GM19463 (cell line): ENCODE measurements around the gene ADGRE1.

Experiments
- ATAC-seq: cut with Tn5 transposase; IDR thresholded peaks from one replicate; pipeline ENCODE4 v1.9.1; 2021; ENCODE audit warnings: mild to moderate bottlenecking, moderate library complexity; ENCODE audit not compliant: unreplicated experiment

Gene ADGRE1

DNA sequence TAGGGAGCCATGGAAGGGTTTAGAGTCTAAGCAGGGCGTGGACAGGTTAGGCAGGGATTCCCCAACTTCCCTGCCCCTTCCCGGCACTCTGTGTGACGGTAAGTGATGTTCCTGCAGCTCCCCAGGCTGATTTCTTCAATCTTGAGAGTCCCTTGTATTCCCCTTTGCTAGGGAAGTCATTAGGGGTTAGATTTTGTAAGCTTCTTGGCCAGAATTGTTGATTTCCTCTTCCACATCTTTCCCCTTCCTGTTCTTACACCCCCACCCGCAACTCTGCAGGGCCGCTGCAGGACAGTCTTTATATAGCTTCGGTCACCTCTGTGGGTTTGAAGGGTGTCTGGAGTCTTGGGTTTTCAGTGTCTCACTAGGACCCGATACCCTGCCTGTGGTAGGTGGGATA, 10.6 kb upstream of the ADGRE1 start:
- ATAC-seq: no peak

GRCh38 chr19:6877766-6878165, 9.6 kb upstream of the ADGRE1 start:
- ATAC-seq: no peak

DNA sequence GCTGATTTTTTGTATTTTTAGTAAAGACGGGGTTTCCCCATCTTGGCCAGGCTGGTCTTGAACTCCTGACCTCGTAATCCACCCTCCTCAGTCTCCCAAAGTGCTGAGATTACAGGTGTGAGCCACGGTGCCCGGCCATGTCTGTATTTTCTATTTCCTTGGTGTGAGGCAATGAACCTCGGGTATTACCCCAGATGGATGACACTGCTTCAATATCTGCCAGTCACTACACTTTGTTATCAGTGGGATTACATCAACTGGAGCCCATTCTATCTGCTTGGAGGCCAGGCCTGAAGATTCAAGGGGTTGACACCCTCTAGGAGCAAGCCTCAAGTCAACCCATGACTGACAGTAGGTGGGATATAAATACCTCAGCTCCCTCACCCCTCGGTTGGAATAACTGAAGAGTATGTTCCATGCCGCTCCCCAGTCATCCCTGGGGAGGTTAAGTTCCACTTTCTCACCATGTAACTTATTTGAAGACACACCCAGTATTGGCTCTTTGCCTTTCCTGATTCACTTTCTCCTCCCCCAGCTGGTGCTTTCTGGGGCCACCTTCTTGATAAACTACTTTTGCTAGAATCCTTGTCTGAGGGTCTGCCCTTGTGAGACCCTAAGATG, 992 bp upstream of the ADGRE1 start:
- ATAC-seq: no peak

DNA sequence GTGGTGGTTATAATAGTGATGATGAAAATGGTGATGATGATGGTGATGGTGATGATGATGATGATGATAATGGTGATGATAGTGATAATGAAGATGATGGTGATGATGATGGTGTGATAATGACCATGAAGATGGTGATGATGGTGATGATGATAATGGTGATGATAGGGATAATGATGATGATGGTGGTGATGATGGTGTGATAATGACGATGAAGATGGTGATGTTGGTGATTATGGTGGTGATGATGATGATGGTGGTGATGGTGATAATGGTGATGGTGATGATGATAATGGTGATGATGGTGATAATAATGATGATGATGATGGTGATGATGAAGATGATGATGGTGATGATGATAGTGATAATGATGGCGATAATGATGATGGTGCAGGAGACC, 1.6 kb downstream of the ADGRE1 start:
- no peak for ATAC-seq

DNA sequence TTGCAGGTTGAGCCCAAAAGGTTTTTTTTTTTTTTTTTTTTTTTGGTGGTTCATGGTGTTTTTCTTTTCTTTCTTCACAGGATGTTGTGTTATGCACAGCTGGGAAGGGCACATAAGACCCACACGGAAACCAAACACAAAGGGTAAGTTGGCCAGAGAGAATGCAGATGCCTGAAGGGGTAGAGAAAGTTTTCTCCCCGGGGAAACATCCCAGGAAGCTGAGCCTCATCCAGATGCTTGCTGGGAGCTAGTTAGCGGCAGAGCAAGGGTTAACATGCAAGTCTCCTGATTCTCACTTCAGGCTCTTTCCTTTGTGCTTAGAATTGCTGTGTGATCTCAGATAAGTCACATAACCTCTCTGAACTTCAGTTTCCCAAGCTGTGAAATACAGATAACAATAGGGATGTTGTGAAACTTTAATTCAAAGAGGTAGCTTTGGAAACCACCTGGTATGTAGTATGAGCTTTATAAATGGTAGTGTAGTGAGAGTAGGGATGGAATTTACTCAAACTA, 3.1 kb downstream of the ADGRE1 start:
- ATAC-seq: no peak

DNA sequence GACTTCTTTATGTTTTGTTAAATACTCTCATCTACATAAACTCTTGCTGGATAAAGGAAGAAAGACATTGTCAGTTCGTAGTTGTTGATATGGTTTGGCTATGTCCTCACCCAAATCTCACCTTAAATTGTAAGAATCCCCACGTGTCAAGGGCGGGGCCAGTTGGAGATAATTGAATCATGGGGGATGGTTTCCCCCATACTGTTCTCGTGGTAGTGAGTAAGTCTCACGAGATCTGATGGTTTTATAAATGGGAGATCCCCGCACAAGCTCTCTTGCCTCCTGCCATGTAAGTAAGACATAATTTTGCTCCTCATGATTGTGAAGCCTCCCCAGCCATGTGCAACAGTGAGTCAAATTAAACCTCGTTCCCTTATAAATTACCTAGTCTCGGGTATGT, 3.6 kb downstream of the ADGRE1 start:
- no peak for ATAC-seq

DNA sequence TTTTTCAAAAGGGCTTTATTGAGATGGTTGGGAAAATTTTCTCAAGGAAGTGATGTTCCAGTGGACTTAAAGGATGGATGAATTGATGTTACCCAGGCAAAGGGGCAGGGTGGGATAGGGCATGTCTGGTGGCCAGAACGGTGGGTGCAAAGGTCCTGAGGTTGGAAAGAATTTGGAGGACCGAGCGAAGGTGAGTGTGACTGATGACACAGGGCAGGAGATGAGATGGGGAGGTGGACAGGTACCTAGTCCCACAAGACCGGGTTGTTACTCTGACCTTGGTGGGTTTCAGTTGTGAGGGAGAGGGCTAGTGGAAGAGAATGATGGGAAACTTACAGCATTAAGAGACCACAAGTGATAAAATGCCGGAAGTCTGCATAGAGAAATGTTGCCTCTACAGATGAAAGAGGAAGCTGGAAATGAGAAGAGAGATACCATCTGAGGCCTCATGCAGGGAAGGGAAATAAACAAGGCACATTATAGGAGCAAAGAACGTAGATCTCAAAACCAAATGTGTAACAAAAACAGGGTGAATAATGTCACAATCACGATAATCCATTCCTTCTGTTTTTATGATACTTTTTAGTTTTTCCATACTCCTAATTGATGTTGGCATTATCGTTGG, 4.5 kb downstream of the ADGRE1 start:
- no peak for ATAC-seq

- ATAC-seq: no peak
These were observed 6.9 kb downstream of the ADGRE1 start for GRCh38 chr19:6894313-6894712.

GRCh38 chr19:6903446-6903845, 16.1 kb downstream of the ADGRE1 start:
- no peak for ATAC-seq

DNA sequence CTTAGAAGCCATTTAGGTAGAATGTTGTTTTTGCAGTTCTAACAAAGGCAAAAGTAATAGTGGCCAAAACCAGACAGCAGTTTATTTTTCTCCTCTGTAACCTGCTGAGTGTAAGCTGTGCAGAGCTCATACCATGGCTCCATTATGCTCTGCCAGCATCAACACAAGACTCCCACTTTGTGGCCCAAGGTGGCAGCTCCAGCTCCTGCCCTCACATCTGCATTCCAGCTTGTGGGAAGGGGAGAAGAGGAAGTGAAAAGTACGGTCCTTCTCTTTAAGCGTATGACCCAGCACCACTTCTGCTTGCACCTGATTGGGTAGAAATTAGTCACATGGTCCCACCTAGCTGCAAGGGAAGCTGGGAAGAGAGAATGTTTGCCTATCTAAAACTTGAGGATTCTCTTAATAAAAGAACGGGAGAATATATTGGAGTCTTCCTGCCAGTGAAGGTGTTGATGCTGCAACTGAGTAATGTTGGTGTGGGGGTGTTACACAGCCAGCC, 19.2 kb downstream of the ADGRE1 start:
- ATAC-seq: no peak

DNA sequence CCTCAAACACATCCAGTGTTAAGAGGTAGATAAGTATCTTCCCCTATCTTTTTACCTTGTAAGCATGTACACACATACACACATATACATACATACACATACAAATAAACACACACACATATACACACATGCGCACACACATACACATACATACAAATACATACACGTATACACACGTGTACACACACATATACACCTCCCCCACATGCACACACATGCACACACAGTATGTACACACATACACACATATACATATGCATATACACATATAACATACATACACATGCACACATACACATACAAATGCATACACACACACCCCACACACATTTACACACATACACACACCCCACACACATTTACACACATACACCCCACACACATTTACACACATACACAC, 24.1 kb downstream of the ADGRE1 start:
- no peak for ATAC-seq

DNA sequence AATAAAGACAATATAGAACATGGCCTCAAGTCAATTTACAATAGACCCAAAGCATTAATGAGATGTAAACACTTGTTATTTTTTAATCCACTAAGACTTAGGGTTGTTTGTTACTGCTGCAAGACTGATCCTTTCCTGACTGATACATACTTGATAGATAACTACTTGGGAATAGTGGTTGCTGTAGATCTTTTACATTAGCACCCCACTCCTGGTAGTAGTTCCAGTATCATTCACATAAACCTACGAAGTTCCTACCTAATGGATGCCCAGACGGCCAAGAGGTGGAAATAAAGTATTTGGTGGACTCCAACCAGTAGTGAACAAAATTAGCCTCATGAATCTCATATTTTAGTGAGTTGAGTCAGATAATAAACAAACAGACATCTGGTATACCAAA, 26.9 kb downstream of the ADGRE1 start:
- ATAC-seq: no peak

DNA sequence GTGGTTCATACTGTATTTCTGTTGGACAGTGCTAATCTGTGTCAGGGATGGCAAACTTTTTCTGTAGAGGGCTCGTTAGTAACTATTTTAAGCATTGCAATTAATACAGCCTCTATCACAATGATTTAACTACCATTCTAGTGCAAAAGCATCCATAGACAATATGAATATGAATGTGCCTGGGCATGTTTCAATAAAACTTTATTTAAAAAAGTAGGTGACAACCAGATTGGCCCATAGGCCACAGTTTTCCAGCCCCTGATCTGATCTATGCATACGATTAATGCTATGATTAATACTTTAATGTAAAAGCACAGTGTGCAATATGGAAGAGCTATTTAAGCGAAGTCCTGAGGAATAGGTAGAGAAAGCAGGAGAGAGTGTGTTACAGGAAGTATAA, 29.6 kb downstream of the ADGRE1 start:
- no peak for ATAC-seq

- no peak for ATAC-seq
These were observed 38.0 kb downstream of the ADGRE1 start for GRCh38 chr19:6925386-6925785.

GRCh38 chr19:6925801-6926751, 38.7 kb downstream of the ADGRE1 start:
- no peak for ATAC-seq

DNA sequence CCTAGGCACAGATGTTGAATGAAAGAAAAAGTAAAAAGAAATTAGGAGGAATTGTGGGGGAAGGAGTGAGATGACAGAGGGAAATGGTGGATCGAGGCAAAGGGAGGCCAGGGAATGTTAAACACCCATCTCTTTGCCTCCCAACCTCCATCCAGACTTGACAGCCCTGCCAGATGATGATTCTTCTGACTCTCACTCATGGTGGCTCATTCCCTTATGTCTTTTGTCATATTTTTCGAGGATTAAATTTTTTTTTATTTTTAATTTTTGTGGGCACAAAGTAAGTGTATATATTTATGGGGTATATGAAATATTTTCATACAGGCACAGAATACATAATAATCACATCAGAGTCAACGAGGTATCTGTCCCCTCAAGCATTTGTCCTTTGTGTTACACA, 42.8 kb downstream of the ADGRE1 start:
- no peak for ATAC-seq

GRCh38 chr19:6935069-6935468, 47.7 kb downstream of the ADGRE1 start:
- no peak for ATAC-seq

DNA sequence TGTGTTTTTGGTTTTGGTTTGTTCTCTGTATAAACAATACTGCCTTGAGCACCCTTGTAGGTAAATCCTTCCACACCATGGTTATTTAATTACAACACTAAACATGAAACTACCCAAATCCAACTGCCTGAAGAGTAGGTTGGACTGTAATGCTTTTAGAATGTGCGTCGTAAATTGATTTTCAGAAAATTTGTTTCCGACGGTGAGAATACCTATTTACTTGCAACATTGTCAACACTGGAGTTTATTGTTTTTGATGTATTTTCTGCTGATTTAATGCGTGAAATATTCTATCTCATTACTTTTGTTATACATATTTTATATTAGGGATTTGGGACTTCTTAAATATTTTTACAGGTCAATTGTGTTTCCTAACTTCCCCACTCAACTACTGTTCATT, 48.2 kb downstream of the ADGRE1 start:
- ATAC-seq: no peak

GRCh38 chr19:6945733-6946132, 58.4 kb downstream of the ADGRE1 start:
- no peak for ATAC-seq

- peak; percentile 74 for ATAC-seq
These were observed 60.4 kb downstream of the ADGRE1 start for GRCh38 chr19:6947745-6948144.

- no peak for ATAC-seq
These were observed 61.5 kb downstream of the ADGRE1 start for GRCh38 chr19:6948884-6949283.

GRCh38 chr19:6952956-6953355, 65.6 kb downstream of the ADGRE1 start:
- ATAC-seq: no peak
